TTC549 (cell line): Measurements from ENCODE around the gene DBX1.
"Not testable (repeated sequence)": the region's sequence is repeated elsewhere in the genome, so short reads cannot be mapped to it uniquely, and the experiment has no call there.

Experiments
- FAIRE-seq: peaks from 2 replicates; lab custom pipeline; 2012; peaks lifted over from hg19 to GRCh38; lab: Jason Lieb, UNC

The DBX1 gene

GRCh38 chr11:20160425-20161229, at the start of gene DBX1:
Gene DBX1, minus strand, starts transcription at chr11:20160475. Its CDS starts 151 bp downstream, at chr11:20160324.
- FAIRE-seq = no peak

GRCh38 chr11:20208622-20209111, 48.4 kb upstream of the DBX1 start:
- FAIRE-seq = no peak

GRCh38 chr11:20207781-20208621, 47.7 kb upstream of the DBX1 start:
- FAIRE-seq = no peak

- no peak for FAIRE-seq
Measured at GRCh38 chr11:20205807-20206206, 45.5 kb upstream of the DBX1 start.

GRCh38 chr11:20204681-20205080, 44.4 kb upstream of the DBX1 start:
- no peak for FAIRE-seq

- no peak for FAIRE-seq
Measured at GRCh38 chr11:20203831-20204230, 43.6 kb upstream of the DBX1 start.

- FAIRE-seq = no peak
Measured at GRCh38 chr11:20201231-20201630, 41.0 kb upstream of the DBX1 start.

GRCh38 chr11:20200331-20200955, 40.2 kb upstream of the DBX1 start:
- not testable (repeated sequence) for FAIRE-seq

- FAIRE-seq = no peak
Measured at GRCh38 chr11:20197881-20198280, 37.6 kb upstream of the DBX1 start.

- no peak for FAIRE-seq
Measured at GRCh38 chr11:20194470-20194869, 34.2 kb upstream of the DBX1 start.

- no peak for FAIRE-seq
Measured at GRCh38 chr11:20193307-20193706, 33.0 kb upstream of the DBX1 start.

- no peak for FAIRE-seq
Measured at GRCh38 chr11:20192641-20193040, 32.4 kb upstream of the DBX1 start.

- FAIRE-seq = no peak
Measured at GRCh38 chr11:20192151-20192550, 31.9 kb upstream of the DBX1 start.

- FAIRE-seq = no peak
Measured at GRCh38 chr11:20178976-20179375, 18.7 kb upstream of the DBX1 start.

- FAIRE-seq = no peak
Measured at GRCh38 chr11:20177136-20177535, 16.9 kb upstream of the DBX1 start.

GRCh38 chr11:20172721-20173447, 12.6 kb upstream of the DBX1 start:
- FAIRE-seq = no peak

- FAIRE-seq = no peak
Measured at GRCh38 chr11:20163783-20164481, 3.7 kb upstream of the DBX1 start.

- FAIRE-seq = no peak
Measured at GRCh38 chr11:20162824-20163782, 2.8 kb upstream of the DBX1 start.

- FAIRE-seq = no peak
Measured at GRCh38 chr11:20161923-20162744, 1.9 kb upstream of the DBX1 start.
